ENCODE data around the gene LCOR. TPM values are rescaled to one million over a fixed set of nuclear protein-coding genes. Genes with fewer than 3 reads are reported as not detected.

The LCOR gene
- total RNA-seq, 1 donor: 87.7 TPM

DNA sequence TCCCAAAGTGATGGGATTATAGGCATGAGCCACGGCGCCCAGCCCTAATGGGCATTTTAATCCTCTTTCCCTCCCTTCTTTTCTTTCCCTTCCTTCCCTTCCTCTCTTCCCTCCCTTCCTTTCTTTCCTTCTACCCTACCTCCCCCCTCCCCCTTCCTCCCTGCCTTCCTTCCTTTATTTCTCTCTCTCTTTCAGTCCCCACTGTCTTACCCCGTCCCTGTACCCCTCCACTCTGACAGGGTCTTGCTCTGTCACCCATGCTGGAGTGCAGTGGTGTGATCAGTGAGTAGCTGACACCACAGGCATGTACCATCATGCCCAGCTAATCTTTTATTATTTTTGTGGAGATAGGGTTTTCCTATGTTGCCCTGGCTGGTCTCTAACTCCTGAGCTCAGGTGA lies 24.2 kb downstream of the LCOR start:
- no peak overlapping the region for H3K4me3 ChIP-seq (ENCODE audit: low read length)

DNA sequence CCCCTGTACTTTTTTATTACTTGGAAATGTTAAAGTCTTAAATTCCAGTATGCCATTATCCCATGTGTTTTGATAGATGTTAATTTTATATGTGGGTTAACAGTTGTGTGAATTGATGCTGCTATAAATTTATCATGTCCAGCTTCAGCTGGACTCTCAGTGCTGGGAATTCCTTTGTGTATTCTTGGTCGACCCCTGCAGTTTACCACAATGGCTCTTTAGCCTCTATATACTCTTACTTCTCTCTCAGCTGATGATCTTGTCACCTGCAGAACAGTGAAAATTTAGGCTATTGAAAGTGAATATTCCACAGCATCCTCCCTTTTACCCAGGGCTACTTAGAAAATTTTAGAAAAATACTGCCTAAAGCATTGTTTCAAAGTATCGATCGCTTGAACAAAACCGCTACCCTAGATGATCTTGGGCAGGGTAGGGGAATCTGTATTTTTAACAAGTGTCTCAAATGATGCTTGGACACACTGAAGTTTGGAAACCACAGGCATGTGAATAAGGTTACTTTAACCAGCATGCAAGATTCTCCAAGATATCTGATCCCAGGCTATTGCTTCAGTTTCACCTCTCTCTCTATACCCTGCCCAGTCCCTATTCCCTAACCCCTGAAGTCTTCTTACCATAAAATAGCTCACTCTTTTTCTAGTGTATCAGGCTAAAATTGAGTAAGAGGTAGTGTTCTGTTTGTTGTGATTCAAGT lies 25.4 kb downstream of the LCOR start:
- Histone ChIP-seq H3K27me3 (ENCODE audit: insufficient read depth, low read length) (no peaks in the 10 kb centered on the region), H3K9me3 (ENCODE audit: low read depth, low read length) (no peaks in the 10 kb centered on the region), H3K4me3 (ENCODE audit: low read length) (no peak overlapping the region), H3K4me1 (ENCODE audit: insufficient read depth, low read length) (peaks cover 12% of the 10 kb centered on the region)

More for the DNA sequence above, 24.2 kb downstream of the LCOR start:
- H3K4me1 ChIP-seq (ENCODE audit: insufficient read depth, low read length): peaks cover 12% of the 10 kb centered on the region
- H3K27me3 ChIP-seq (ENCODE audit: insufficient read depth, low read length): no peaks in the 10 kb centered on the region
- no peaks in the 10 kb centered on the region for H3K9me3 ChIP-seq (ENCODE audit: low read depth, low read length)

DNA sequence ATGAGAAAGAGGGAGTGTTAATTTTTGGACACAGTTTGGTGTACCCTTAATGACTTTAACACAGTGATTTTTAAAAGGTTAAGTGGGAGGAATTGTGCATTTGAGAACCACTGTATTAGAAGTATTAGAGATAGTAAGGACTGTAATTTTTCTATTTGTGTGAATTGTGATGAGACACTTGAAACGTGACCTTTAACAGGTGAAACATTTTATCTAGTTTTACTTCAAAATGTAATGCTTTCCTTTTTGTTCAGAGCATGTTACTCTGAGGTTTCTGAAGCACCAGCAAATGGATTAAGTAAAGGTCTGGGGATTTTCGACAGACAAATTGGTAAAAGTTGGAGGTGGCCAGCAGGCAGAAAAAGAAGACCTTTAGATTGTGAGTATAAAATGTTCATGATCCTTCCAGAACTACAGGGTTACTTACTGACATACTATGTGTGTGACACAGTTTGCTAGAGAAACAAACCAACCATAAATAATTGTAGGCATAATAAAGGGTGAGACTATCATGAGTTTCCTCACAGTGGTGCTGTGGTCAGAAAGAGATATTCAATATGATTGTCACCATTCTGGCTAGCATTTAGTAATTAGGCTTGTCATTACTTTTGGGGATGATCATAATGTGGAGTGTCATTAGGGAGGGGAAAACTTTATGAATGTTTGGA lies 26.1 kb downstream of the LCOR start:
- Histone ChIP-seq H3K4me1 (ENCODE audit: insufficient read depth, low read length) (peaks cover 12% of the 10 kb centered on the region), H3K4me3 (ENCODE audit: low read length) (no peak overlapping the region), H3K9me3 (ENCODE audit: low read depth, low read length) (no peaks in the 10 kb centered on the region), H3K27me3 (ENCODE audit: insufficient read depth, low read length) (no peaks in the 10 kb centered on the region)

DNA sequence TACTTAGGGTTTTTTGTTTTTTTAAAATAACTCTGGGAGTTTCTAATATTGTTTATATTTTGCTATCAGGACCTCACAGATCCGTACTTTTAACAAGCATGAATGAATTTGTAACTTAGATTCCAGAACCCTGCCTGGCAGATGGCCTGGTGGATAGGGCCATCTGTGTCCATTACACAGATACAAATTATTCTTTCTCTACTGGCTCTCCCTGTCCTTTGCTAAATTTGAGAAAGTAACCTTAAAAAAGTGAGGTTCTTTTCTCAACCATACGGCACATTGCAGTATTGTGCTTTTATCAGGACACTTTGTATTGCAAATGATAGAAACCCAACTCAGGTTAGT lies 26.6 kb downstream of the LCOR start:
- Histone ChIP-seq H3K27me3 (ENCODE audit: insufficient read depth, low read length) (no peaks in the 10 kb centered on the region), H3K4me1 (ENCODE audit: insufficient read depth, low read length) (peaks cover 12% of the 10 kb centered on the region), H3K4me3 (ENCODE audit: low read length) (no peak overlapping the region), H3K9me3 (ENCODE audit: low read depth, low read length) (no peaks in the 10 kb centered on the region)

DNA sequence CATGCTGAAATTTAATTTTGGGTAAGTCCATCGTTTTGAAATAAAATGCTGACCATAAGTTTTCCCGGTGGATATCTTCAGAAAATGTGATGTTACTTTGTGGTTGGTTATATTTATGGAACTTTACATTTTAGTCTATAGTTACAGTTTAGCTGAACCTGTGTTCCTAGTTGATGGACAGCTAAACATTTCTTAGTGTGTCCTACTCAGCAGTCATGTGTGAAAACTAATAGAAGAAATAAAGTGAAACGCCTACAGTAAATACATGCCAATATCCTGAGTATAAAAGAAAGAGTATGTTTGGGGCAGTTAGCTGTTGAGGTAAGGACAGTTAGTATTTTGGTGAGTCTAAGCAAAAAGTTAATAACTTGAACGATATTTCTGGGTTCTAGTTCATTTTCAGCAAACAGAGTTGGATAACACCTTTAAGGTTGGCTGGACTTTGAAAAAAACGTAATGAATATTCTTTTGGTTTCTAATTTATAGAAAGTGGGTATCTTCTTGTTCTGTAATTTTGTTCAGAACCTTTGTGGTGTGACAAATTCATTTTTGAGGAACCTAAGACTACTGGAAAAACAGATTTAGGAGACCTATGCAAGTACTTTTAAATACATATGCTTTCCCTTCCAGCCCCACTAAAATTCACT lies 28.7 kb downstream of the LCOR start:
- Histone ChIP-seq H3K4me3 (ENCODE audit: low read length) (no peak overlapping the region), H3K4me1 (ENCODE audit: insufficient read depth, low read length) (peaks cover 12% of the 10 kb centered on the region), H3K27me3 (ENCODE audit: insufficient read depth, low read length) (no peaks in the 10 kb centered on the region), H3K9me3 (ENCODE audit: low read depth, low read length) (no peaks in the 10 kb centered on the region)

DNA sequence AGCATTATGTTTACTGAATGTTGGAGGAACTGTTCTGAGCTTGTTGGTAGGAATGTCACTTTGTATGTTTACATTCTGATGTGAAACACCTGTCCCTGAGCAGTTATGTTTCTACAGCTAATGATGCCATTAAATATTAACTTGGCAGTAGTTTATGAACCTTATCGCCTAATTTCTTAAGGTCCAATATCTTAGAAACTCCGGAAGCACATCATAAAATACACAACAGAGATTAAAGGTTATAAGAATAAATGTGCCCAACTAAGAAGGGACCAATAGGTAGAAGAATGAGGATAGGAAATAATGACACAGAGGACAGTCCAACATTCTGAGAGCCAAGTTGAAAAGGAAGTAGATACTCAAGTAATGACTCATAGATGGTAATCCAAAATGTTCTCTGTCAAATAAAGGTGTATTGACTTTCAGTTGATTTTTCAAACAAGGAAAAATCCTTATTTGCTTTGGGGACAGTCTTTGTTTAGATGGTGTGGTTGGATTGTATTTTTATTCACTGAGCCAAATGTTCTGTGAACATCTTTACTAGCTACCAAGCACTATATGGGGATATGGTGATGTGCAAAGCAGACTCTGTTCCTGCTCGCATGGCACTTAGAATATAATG lies 31.9 kb downstream of the LCOR start:
- no peaks in the 10 kb centered on the region for H3K9me3 ChIP-seq (ENCODE audit: low read depth, low read length)
- H3K4me3 ChIP-seq (ENCODE audit: low read length): no peak overlapping the region
- H3K4me1 ChIP-seq (ENCODE audit: insufficient read depth, low read length): peaks cover 4% of the 10 kb centered on the region
- H3K27me3 ChIP-seq (ENCODE audit: insufficient read depth, low read length): no peaks in the 10 kb centered on the region

DNA sequence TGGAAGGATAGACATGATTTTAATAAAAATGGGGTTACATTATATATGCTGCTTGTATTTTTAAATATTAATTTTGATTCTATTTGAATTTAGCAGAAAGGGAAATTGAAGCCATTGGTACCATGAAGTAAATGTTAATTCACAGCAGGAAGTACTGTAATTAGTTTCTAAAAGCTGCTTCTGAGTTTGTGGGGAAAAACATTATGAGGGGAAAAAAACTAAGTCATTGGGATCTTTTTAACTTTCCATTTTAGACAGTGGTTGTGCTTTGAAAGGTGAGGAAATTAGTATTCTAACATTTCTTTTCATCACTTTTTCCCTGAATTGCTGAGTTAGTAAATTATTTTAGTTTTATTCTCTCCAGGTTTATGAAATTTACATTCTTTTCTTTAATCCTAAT lies 41.0 kb downstream of the LCOR start:
- no peak overlapping the region for H3K4me3 ChIP-seq (ENCODE audit: low read length)
- H3K27me3 ChIP-seq (ENCODE audit: insufficient read depth, low read length): no peaks in the 10 kb centered on the region
- H3K9me3 ChIP-seq (ENCODE audit: low read depth, low read length): no peaks in the 10 kb centered on the region
- H3K4me1 ChIP-seq (ENCODE audit: insufficient read depth, low read length): peaks cover 16% of the 10 kb centered on the region

DNA sequence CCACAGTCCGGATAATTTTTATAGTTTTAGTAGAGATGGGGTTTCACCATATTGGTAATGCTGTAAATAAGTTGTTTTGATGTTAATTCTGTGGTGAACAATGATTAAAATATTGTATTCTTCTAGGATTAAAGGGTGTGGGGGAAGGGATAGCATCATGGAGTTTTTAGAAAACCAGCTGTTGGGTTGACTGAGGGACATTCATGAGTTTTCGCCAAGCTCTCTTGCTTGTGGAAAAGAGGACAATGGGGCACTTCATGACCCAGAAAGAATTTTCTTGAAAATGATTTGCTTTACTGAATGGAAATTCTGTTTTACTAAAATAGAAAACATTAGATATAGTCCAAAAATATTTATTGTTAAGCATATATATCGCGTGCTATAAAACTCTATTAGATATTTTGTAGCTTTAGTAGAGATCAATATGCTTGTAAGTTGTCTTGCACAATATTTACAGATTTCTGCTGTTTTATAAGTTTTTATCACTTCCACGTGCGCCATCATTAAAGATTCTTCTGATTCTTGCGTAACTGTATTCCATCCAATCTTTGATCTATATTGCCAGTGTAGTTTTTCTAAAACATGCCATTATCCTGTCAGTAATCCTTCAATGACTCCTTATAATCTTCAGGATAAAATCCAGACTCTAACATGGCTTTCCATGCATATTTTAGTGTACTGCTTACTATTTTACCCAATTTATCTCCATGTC lies 41.8 kb downstream of the LCOR start:
- H3K27me3 ChIP-seq (ENCODE audit: insufficient read depth, low read length): no peaks in the 10 kb centered on the region
- H3K4me3 ChIP-seq (ENCODE audit: low read length): no peak overlapping the region
- H3K4me1 ChIP-seq (ENCODE audit: insufficient read depth, low read length): peaks cover 16% of the 10 kb centered on the region
- no peaks in the 10 kb centered on the region for H3K9me3 ChIP-seq (ENCODE audit: low read depth, low read length)

DNA sequence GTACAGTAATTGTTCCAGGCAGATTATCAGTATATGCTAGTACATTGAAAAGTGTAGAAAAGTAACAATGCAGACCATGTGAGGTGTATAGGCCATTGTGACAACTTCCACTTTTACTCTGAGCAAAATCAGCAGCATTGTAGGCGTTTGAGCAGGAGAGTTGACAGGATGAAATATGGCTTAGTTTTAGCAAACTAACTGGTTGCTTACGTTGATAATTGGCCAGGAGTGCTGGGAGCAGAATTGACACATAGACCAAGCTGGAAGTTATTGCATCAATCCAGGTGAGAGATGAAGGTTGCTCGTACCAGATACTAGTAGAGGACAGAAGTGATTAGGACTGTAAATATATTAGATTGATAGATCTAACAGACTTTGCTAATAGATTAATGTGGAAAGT lies 46.0 kb downstream of the LCOR start:
- H3K4me1 ChIP-seq (ENCODE audit: insufficient read depth, low read length): no peaks in the 10 kb centered on the region
- H3K4me3 ChIP-seq (ENCODE audit: low read length): no peak overlapping the region
- H3K27me3 ChIP-seq (ENCODE audit: insufficient read depth, low read length): no peaks in the 10 kb centered on the region
- H3K9me3 ChIP-seq (ENCODE audit: low read depth, low read length): no peaks in the 10 kb centered on the region

DNA sequence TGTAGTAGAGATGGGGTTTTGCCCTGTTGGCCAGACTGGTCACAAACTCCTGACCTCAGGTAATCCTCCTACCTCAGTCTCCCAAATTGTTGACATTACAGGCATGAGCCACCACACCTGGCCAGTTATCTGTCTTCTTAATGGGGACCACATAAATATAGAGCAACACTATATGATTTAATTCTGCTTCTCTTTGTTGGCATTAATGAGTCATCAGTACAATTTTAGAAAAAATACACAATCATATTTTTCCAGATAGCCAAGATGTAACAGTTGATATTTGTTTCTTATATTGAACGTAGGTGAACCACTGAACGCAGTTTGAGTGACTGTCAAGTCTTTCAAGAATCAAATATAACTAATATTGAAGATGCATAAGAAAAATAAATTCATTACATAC lies 48.5 kb downstream of the LCOR start:
- H3K4me3 ChIP-seq (ENCODE audit: low read length): no peak overlapping the region
- no peaks in the 10 kb centered on the region for H3K9me3 ChIP-seq (ENCODE audit: low read depth, low read length)
- no peaks in the 10 kb centered on the region for H3K27me3 ChIP-seq (ENCODE audit: insufficient read depth, low read length)

DNA sequence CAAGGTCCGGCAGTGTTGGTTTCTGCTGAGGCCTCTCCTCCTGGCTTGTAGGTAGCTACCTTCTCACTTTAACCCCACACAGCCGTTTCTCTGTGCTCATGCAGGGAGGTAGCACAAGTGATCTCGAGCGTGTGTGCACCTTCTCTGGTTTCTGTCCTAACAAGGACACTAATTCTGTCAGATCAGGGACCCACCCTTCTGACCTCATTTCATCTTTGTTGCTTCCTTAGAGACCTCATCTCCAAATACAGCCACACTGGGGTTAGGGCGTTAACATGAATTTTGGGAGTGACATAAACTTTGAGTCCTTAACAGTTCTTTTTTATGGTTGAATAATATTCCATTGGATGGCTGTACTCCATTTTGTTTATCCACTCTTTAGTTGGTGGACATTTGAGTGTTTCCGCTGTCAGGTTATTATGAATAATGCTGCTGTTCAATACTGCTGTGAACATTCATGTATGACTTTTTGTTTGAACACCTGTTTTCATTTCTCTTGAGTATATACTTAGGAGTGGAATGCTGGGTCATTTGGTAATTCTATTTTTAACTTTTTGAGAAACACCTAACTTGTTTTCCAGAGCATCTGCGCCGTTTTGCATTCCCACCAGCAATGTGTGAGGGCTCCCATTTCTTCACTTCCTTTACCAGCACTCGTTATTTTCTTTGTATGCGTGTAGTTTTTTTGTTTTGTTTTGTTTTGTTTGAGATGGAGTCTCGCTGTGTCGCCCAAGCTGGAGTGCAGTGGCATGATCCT lies 57.5 kb downstream of the LCOR start:
- Histone ChIP-seq H3K4me3 (ENCODE audit: low read length) (no peak overlapping the region), H3K4me1 (ENCODE audit: insufficient read depth, low read length) (peaks cover 15% of the 10 kb centered on the region), H3K9me3 (ENCODE audit: low read depth, low read length) (peaks cover 5% of the 10 kb centered on the region), H3K27me3 (ENCODE audit: insufficient read depth, low read length) (no peaks in the 10 kb centered on the region)

More for the DNA sequence above, 48.5 kb downstream of the LCOR start:
- no peaks in the 10 kb centered on the region for H3K4me1 ChIP-seq (ENCODE audit: insufficient read depth, low read length)

DNA sequence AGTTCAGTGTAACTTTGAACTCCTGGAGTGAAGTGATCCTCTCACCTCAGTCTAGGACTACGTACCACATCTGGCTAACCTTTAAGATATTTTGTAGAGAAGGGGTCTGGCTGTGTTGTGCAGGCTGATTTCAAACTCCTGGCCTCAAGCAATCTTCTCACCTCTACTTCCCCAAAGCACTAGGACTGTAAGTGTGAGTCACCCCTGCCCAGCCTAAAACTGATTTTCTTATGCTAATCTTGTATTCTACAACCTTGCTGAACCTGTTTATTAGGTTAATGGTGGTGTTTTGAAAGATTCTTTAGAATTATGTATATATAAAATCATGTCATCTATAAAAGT lies 58.0 kb downstream of the LCOR start:
- H3K9me3 ChIP-seq (ENCODE audit: low read depth, low read length): peaks cover 5% of the 10 kb centered on the region
- H3K27me3 ChIP-seq (ENCODE audit: insufficient read depth, low read length): no peaks in the 10 kb centered on the region
- peaks cover 15% of the 10 kb centered on the region for H3K4me1 ChIP-seq (ENCODE audit: insufficient read depth, low read length)
- no peak overlapping the region for H3K4me3 ChIP-seq (ENCODE audit: low read length)

DNA sequence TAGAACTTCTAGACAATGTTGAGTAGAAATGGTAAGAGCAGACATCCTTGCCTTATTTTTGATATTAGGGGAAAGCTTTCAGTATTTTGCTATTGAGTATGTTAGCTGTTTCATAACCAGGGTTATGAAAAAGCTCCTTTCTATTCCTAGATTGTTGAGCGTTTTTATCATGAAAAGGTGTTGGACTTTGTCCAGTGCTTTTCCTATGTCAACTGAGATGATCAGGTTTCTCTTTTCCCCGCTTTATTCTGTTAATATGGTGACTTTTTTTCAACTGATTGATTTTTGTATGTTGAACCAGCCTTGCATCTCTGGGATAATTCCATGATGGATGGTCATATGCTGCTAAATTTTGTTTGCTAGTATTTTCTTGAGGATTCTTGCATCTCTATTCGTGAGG lies 58.5 kb downstream of the LCOR start:
- Histone ChIP-seq H3K4me1 (ENCODE audit: insufficient read depth, low read length) (peaks cover 15% of the 10 kb centered on the region), H3K9me3 (ENCODE audit: low read depth, low read length) (peaks cover 5% of the 10 kb centered on the region), H3K27me3 (ENCODE audit: insufficient read depth, low read length) (no peaks in the 10 kb centered on the region), H3K4me3 (ENCODE audit: low read length) (no peak overlapping the region)

DNA sequence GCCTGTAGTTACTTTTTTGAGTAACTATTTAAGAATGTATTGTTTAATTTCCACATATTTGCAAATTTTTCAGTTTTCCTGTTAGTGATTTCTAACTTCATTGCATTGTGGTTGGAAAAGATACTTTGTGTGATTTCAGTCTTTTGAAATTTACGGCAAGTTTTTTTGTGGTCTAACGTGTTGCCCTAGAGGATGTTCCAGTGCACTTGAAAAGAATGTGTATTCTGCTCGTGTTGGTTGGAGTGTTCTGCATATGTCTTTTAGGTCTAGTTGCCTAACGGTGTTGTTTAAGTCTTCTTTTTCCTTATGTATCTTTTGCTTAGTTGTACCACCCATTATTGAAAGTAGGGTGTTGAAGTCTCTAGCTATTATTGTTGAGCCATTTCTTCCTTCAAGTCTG lies 59.7 kb downstream of the LCOR start:
- no peaks in the 10 kb centered on the region for H3K27me3 ChIP-seq (ENCODE audit: insufficient read depth, low read length)
- no peak overlapping the region for H3K4me3 ChIP-seq (ENCODE audit: low read length)

More for the DNA sequence above, 59.7 kb downstream of the LCOR start:
- Histone ChIP-seq H3K4me1 (ENCODE audit: insufficient read depth, low read length) (peaks cover 15% of the 10 kb centered on the region), H3K9me3 (ENCODE audit: low read depth, low read length) (peaks cover 5% of the 10 kb centered on the region)
